ENCODE measurements around the gene RIMS4.
"Not testable (repeated sequence)": the region's sequence is repeated elsewhere in the genome, so short reads cannot be mapped to it uniquely, and the experiment has no call there.

Gene RIMS4

GRCh38 chr20:44765091-44765490, 45.3 kb downstream of the RIMS4 start:
- Histone ChIP-seq H3K36me3 (ENCODE audit: insufficient read depth, low read length) (no peaks in the 10 kb centered on the region), H3K27me3 (ENCODE audit: insufficient read depth, low read length, poor library complexity) (peaks cover 31% of the 10 kb centered on the region), H3K4me2 (ENCODE audit: insufficient read depth, low read length) (no peak overlapping the region), H3K27ac (ENCODE audit: low read length) (no peak overlapping the region), H3K79me2 (ENCODE audit: insufficient read depth, low read length) (no peaks in the 10 kb centered on the region), H3K4me1 (ENCODE audit: insufficient read depth, low read length) (no peaks in the 10 kb centered on the region), H3K9me3 (ENCODE audit: insufficient read depth, low read length, severe bottlenecking) (no peaks in the 10 kb centered on the region), H3K4me3 (ENCODE audit: low read depth in 1 of 2, low read length in 2 of 2) (no peak overlapping the region), H4K20me1 (ENCODE audit: insufficient read depth, low read length) (no peaks in the 10 kb centered on the region), H3K9ac (ENCODE audit: low read depth, low read length) (no peak overlapping the region), H2AFZ (ENCODE audit: low read depth, low read length) (no peak overlapping the region)
- TF ChIP-seq, protein P1, sequence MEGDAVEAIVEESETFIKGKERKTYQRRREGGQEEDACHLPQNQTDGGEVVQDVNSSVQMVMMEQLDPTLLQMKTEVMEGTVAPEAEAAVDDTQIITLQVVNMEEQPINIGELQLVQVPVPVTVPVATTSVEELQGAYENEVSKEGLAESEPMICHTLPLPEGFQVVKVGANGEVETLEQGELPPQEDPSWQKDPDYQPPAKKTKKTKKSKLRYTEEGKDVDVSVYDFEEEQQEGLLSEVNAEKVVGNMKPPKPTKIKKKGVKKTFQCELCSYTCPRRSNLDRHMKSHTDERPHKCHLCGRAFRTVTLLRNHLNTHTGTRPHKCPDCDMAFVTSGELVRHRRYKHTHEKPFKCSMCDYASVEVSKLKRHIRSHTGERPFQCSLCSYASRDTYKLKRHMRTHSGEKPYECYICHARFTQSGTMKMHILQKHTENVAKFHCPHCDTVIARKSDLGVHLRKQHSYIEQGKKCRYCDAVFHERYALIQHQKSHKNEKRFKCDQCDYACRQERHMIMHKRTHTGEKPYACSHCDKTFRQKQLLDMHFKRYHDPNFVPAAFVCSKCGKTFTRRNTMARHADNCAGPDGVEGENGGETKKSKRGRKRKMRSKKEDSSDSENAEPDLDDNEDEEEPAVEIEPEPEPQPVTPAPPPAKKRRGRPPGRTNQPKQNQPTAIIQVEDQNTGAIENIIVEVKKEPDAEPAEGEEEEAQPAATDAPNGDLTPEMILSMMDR (IDR thresholded peaks at IDR 0.05; ENCODE audit: borderline replicate concordance, extremely low read depth, low read length, poor library complexity, severe bottlenecking): no peak
- no peak for TF ChIP-seq EZH2 (IDR thresholded peaks at IDR 0.05; ENCODE audit: borderline replicate concordance, low read depth, low read length, severe bottlenecking)
- DNase-seq: no peak
- ATAC-seq (ENCODE audit: insufficient read depth, low read depth): no peak

DNA sequence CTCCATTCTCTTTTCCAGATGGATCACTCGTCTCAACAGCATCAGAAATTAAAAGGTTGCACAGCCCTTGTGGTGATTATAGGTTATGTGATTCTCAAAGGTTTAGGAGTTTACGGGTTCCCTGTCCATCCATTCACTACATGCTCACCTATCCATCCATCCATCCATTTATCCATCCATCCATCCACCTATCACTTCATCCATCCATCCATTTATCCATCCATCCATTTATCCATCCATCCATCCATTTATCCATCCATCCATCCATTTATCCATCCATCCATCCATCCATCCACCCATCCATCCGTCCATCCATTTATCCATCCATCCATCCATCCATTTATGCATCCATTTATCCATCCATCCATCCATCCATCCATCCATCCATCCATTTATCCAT, 46.5 kb downstream of the RIMS4 start:
- not testable (repeated sequence) for H3K27ac ChIP-seq (ENCODE audit: low read length); H3K4me2 ChIP-seq (ENCODE audit: insufficient read depth, low read length); ATAC-seq (ENCODE audit: insufficient read depth, low read depth); H3K9me3 ChIP-seq (ENCODE audit: insufficient read depth, low read length, severe bottlenecking); H3K79me2 ChIP-seq (ENCODE audit: insufficient read depth, low read length); H3K36me3 ChIP-seq (ENCODE audit: insufficient read depth, low read length); H3K9ac ChIP-seq (ENCODE audit: low read depth, low read length); H2AFZ ChIP-seq (ENCODE audit: low read depth, low read length); DNase-seq; H3K4me3 ChIP-seq (ENCODE audit: low read depth in 1 of 2, low read length in 2 of 2); H3K4me1 ChIP-seq (ENCODE audit: insufficient read depth, low read length); H4K20me1 ChIP-seq (ENCODE audit: insufficient read depth, low read length)
- H3K27me3 ChIP-seq (ENCODE audit: insufficient read depth, low read length, poor library complexity): peaks cover 31% of the 10 kb centered on the region

DNA sequence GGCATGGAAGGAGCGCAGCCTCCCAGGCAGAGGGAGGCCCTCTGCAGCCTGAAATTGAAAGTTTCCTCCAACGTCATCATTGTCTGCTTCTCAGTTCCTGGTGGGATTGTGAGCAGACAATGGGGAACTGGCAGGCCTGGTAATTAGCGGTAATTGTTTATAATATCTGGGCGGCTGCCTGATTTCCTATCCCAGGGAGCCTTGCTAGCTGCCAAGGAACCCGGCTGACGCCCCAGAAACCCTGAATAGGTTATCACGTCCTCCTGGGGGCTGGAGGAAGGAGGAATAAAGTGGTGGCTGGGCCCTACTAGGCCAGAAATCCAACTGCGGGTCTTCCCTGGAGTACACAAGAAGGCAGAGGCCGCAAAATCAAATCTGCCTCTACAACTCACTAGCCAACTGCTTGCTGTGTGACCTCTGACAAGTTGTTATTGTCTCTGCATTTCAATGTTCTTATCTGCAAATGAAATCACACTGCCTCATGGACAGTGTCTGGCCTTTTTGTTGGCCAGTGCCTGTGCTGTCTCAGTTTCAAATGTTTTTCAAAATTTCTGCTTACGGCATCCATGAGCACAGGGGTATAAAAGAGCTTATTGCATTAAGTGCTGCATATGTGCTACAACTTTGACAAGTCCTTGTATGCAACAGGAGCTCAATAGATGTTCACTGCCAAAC, 47.7 kb downstream of the RIMS4 start:
- ATAC-seq (ENCODE audit: insufficient read depth, low read depth): no peak
- no peak overlapping the region for H3K27ac ChIP-seq (ENCODE audit: low read length)
- H2AFZ ChIP-seq (ENCODE audit: low read depth, low read length): no peak overlapping the region
- no peak overlapping the region for H3K4me2 ChIP-seq (ENCODE audit: insufficient read depth, low read length)
- H3K36me3 ChIP-seq (ENCODE audit: insufficient read depth, low read length): no peaks in the 10 kb centered on the region
- H3K79me2 ChIP-seq (ENCODE audit: insufficient read depth, low read length): no peaks in the 10 kb centered on the region
- no peak overlapping the region for H3K4me3 ChIP-seq (ENCODE audit: low read depth in 1 of 2, low read length in 2 of 2)
- no peaks in the 10 kb centered on the region for H3K4me1 ChIP-seq (ENCODE audit: insufficient read depth, low read length)
- no peaks in the 10 kb centered on the region for H4K20me1 ChIP-seq (ENCODE audit: insufficient read depth, low read length)
- no peaks in the 10 kb centered on the region for H3K9me3 ChIP-seq (ENCODE audit: insufficient read depth, low read length, severe bottlenecking)
- TF ChIP-seq, protein P1 (IDR thresholded peaks at IDR 0.05; ENCODE audit: borderline replicate concordance, extremely low read depth, low read length, poor library complexity, severe bottlenecking): no peak
- no peak for TF ChIP-seq EZH2 (IDR thresholded peaks at IDR 0.05; ENCODE audit: borderline replicate concordance, low read depth, low read length, severe bottlenecking)
- H3K27me3 ChIP-seq (ENCODE audit: insufficient read depth, low read length, poor library complexity): peaks cover 31% of the 10 kb centered on the region
- no peak for DNase-seq
- no peak overlapping the region for H3K9ac ChIP-seq (ENCODE audit: low read depth, low read length)

GRCh38 chr20:44761423-44761822, 48.9 kb downstream of the RIMS4 start:
- no peak for DNase-seq
- Histone ChIP-seq H3K27me3 (ENCODE audit: insufficient read depth, low read length, poor library complexity) (peaks cover 24% of the 10 kb centered on the region), H3K79me2 (ENCODE audit: insufficient read depth, low read length) (no peaks in the 10 kb centered on the region), H3K4me1 (ENCODE audit: insufficient read depth, low read length) (no peaks in the 10 kb centered on the region), H3K27ac (ENCODE audit: low read length) (no peak overlapping the region), H3K9ac (ENCODE audit: low read depth, low read length) (no peak overlapping the region), H2AFZ (ENCODE audit: low read depth, low read length) (no peak overlapping the region), H3K4me3 (ENCODE audit: low read depth in 1 of 2, low read length in 2 of 2) (no peak overlapping the region), H3K36me3 (ENCODE audit: insufficient read depth, low read length) (no peaks in the 10 kb centered on the region), H4K20me1 (ENCODE audit: insufficient read depth, low read length) (0 out of 2 replicates have a peak, but pooled peaks cover 2% of the 10 kb centered on the region), H3K4me2 (ENCODE audit: insufficient read depth, low read length) (no peak overlapping the region), H3K9me3 (ENCODE audit: insufficient read depth, low read length, severe bottlenecking) (no peaks in the 10 kb centered on the region)
- ATAC-seq (ENCODE audit: insufficient read depth, low read depth): no peak
- TF ChIP-seq EZH2 (IDR thresholded peaks at IDR 0.05; ENCODE audit: borderline replicate concordance, low read depth, low read length, severe bottlenecking): no peak
- TF ChIP-seq, protein P1 (IDR thresholded peaks at IDR 0.05; ENCODE audit: borderline replicate concordance, extremely low read depth, low read length, poor library complexity, severe bottlenecking): no peak

All from DND-41 (cell line).